SW480 (cell line): ENCODE measurements around the gene PSMB7.

Experiments
- DNase-seq: peaks from one replicate; pipeline ENCODE4 v3.0.0-alpha.2; 2016; ENCODE audit warnings: low spot score

The PSMB7 gene

GRCh38 chr9:124356745-124357390 is 58.4 kb downstream of the PSMB7 start:
- DNase-seq: peak; percentile 64

GRCh38 chr9:124355941-124356744 is 59.1 kb downstream of the PSMB7 start:
- no peak for DNase-seq

GRCh38 chr9:124355039-124355940 is 60.0 kb downstream of the PSMB7 start:
- no peak for DNase-seq

GRCh38 chr9:124354346-124355038 is 60.8 kb downstream of the PSMB7 start:
- no peak for DNase-seq

- DNase-seq: no peak
Observed at GRCh38 chr9:124353811-124354274, 61.4 kb downstream of the PSMB7 start.

GRCh38 chr9:124353166-124353768 is 62.0 kb downstream of the PSMB7 start:
- DNase-seq: no peak

GRCh38 chr9:124352616-124353015 is 62.6 kb downstream of the PSMB7 start:
- no peak for DNase-seq

- DNase-seq: no peak
Observed at GRCh38 chr9:124351672-124352468, 63.4 kb downstream of the PSMB7 start.

- no peak for DNase-seq
Observed at GRCh38 chr9:124350494-124351263, 64.6 kb downstream of the PSMB7 start.

GRCh38 chr9:124349675-124350493 is 65.4 kb downstream of the PSMB7 start:
- DNase-seq: no peak

GRCh38 chr9:124349267-124349666 is 66.0 kb downstream of the PSMB7 start:
- DNase-seq: no peak

- no peak for DNase-seq
Observed at GRCh38 chr9:124348831-124349230, 66.4 kb downstream of the PSMB7 start.

GRCh38 chr9:124348363-124348762 is 66.9 kb downstream of the PSMB7 start:
- DNase-seq: no peak

- no peak for DNase-seq
Observed at GRCh38 chr9:124347968-124348358, 67.3 kb downstream of the PSMB7 start.

GRCh38 chr9:124347206-124347967 is 67.9 kb downstream of the PSMB7 start:
- no peak for DNase-seq

- no peak for DNase-seq
Observed at GRCh38 chr9:124346347-124347163, 68.7 kb downstream of the PSMB7 start.

- no peak for DNase-seq
Observed at GRCh38 chr9:124345751-124346281, 69.4 kb downstream of the PSMB7 start.
